ENCODE data around the gene ADAMTS13.
"Not testable (repeated sequence)": the region's sequence is repeated elsewhere in the genome, so short reads cannot be mapped to it uniquely, and the experiment has no call there.

The ADAMTS13 gene

GRCh38 chr9:133443248-133443647, 21.1 kb downstream of the ADAMTS13 start:
- DNase-seq (ENCODE audit: low read depth), result no peak
- TF ChIP-seq CTCF (IDR thresholded peaks at IDR 0.05; ENCODE audit: control insufficient read depth, extremely low read depth, insufficient read depth), result no peak
- H3K4me3 ChIP-seq (ENCODE audit: low read depth, low read length), result no peak overlapping the region

- no peak overlapping the region for H3K4me3 ChIP-seq (ENCODE audit: low read depth, low read length)
- no peak for TF ChIP-seq CTCF (IDR thresholded peaks at IDR 0.05; ENCODE audit: control insufficient read depth, extremely low read depth, insufficient read depth)
- no peak for DNase-seq (ENCODE audit: low read depth)
Observed at GRCh38 chr9:133443982-133444381, 21.8 kb downstream of the ADAMTS13 start.

DNA sequence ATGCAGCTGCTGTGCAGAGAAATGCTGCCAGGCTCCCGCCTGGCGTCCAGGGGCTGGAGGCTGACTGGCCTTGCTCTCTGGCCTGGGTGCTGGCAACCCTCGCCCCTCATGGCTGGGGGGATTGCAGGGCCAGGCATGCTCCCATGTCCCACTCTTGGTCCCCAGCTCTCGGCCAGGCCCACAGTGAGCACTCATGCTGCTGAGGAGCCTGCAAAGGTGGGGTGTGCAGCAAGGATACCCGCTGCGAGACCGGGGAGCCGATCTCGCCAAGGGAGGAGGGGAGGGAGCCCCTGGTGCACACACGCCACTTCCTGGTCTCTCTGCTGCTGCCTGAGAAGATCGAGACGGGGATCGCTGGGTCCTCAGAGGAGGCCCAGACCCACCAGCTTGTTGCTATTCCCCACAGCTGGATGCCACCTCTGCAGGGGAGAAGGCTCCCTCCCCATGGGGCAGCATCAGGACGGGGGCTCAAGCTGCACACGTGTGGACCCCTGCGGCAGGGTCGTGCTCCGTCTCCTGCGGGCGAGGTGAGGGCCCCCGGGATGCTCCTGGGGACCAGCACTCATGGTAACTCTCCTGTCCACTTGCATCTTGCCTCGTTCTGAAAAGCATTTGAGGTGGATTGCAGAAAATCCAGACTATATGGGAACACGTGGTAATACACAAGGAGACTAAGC, 23.3 kb downstream of the ADAMTS13 start:
- TF ChIP-seq CTCF (IDR thresholded peaks at IDR 0.05; ENCODE audit: control insufficient read depth, extremely low read depth, insufficient read depth), result no peak
- no peak for DNase-seq (ENCODE audit: low read depth)
- H3K4me3 ChIP-seq (ENCODE audit: low read depth, low read length), result no peak overlapping the region

DNA sequence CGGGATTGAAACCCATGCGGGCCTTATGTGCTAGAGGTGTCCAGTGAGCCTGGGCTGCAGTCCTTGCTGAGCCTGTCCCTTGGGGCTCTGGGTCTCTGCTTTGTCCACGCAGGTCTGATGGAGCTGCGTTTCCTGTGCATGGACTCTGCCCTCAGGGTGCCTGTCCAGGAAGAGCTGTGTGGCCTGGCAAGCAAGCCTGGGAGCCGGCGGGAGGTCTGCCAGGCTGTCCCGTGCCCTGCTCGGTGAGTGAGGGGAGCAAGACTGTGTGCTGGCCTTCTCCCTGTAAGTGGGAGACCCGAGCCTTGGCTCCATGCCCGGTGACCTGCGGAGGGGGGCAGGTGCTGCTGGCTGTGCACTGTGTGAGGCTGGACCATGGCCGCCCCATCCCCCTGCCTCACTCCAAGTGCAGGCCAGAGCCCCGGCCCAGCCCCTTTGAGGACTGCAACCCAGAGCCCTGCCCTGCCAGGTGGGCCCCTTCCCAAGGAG, 26.4 kb downstream of the ADAMTS13 start:
- no peak for TF ChIP-seq CTCF (IDR thresholded peaks at IDR 0.05; ENCODE audit: control insufficient read depth, extremely low read depth, insufficient read depth)
- DNase-seq (ENCODE audit: low read depth), result no peak
- H3K4me3 ChIP-seq (ENCODE audit: low read depth, low read length), result no peak overlapping the region

- DNase-seq (ENCODE audit: low read depth), result no peak
- no peak overlapping the region for H3K4me3 ChIP-seq (ENCODE audit: low read depth, low read length)
- no peak for TF ChIP-seq CTCF (IDR thresholded peaks at IDR 0.05; ENCODE audit: control insufficient read depth, extremely low read depth, insufficient read depth)
Observed at GRCh38 chr9:133449760-133450159, 27.6 kb downstream of the ADAMTS13 start.

DNA sequence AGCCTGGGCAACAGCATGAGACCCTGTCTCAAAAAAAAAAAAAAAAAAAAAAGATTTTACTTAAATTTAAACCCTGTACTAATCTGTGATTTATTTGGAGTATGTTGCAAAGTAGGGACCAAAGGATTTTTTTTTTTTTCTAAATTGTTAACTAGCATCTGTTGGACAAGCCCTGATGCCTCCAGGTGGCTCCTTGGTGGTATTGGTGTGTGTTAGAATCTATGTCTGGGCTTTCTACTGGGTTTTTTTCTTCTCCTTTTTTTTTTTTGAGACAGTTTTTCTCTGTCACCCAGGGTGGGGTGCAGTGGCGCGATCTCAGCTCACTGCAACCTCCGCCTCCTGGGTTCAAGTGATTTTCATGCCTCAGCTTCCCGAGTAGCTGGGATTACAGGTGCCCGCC, 29.7 kb downstream of the ADAMTS13 start:
- DNase-seq (ENCODE audit: low read depth); H3K4me3 ChIP-seq (ENCODE audit: low read depth, low read length): not testable (repeated sequence)

- H3K4me3 ChIP-seq (ENCODE audit: low read depth, low read length), result no peak overlapping the region
- TF ChIP-seq CTCF (IDR thresholded peaks at IDR 0.05; ENCODE audit: control insufficient read depth, extremely low read depth, insufficient read depth), result no peak
- no peak for DNase-seq (ENCODE audit: low read depth)
Observed at GRCh38 chr9:133452562-133452961, 30.4 kb downstream of the ADAMTS13 start.

Measured in LNCaP clone FGC (cell line).